ENCODE results near the gene PROZ. TPM values are rescaled to one million over a fixed set of nuclear protein-coding genes. Genes with fewer than 3 reads are reported as not detected.
"Not testable (repeated sequence)": the region's sequence is repeated elsewhere in the genome, so short reads cannot be mapped to it uniquely, and the experiment has no call there.

The PROZ gene
- total RNA-seq = not detected

GRCh38 chr13:113157929-113158747 lies at the start of gene PROZ:
TSS of gene PROZ (plus strand) at chr13:113158648. CDS start at chr13:113158661, 13 bp downstream.
- DNase-seq (ENCODE audit: low spot score in 2 of 2) (no peak), FAIRE-seq (no peak)

DNA sequence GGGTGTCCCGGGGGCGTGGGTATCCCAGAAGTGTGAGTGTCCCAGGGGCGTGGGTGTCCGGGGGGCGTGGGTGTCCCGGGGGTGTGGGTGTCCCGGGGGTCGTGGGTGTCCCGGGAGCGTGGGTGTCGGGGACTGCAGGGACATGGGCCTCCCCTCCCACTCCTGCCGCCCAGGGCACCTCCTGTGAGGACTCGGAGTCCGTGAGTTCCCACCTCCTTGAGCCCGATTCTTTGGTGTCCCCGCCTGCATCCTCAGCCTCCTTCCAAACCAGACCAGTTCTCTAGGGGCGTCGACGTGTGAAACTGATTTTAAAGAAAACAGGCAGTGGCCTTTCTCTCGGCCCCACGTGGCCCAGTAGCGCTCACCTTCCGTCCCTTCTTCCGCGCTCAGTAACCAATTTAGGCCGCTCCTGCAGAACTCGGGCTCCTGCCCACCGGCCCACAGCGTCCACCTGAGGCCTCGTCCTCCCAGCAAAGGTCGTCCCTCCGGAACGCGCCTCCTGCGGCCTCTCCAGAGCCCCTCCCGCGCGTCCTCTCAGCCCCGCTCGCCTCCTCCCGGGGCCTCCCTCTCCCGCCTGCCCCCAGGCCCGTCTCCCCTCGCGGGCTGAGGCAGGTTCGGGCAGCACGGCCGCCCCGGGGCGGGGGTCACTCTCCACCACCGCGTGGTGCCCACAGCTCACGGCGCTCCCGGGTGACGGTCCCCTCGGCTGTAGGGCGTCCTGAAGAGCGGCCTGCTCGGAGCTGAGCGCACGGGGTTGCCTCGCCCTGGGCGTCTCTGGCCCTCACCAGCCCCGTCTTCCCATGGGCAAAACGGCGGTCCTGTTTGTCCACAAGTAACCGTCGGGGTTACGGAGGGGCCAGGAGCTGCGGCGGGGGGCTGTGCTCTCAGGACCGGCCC lies 49.0 kb upstream of the PROZ start:
- no peak for DNase-seq (ENCODE audit: low spot score in 2 of 2)
- no peak for FAIRE-seq

DNA sequence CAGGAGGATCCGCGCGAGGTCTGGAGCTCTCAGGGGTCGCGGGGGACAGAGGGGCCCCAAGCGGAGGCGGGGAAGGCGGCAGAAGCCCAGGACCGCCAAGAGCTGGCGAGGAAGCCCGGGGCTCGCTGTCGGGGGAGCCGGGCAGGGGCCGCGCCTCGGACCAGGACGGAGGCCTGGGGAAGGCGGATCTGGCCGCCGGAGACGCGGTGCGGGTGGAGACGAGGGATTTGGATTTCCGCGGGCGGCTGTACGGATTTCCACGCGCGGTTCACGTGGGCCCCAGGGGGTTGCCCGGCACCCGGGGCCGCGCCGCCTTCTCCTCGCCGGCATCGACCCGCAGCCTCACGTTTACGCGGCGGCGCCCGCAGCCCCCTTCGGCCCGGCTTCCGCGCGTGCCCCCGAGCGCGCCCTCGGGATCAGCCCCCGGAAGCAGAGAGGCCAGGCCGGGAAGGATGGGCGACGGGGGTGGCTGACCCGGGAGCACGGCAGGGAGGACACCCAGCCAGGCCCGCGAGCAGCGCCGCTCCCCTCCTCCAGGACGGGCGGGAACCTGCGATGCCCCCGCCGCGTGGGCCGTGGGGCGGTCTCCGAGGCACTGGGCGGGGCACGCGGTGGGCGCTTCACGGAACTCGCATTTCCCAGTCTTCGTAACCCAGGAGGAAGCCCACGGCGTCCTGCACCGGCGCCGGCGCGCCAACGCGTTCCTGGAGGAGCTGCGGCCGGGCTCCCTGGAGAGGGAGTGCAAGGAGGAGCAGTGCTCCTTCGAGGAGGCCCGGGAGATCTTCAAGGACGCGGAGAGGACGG lies 48.2 kb upstream of the PROZ start:
- no peak for FAIRE-seq
- DNase-seq (ENCODE audit: low spot score in 2 of 2) = no peak

- no peak for DNase-seq (ENCODE audit: low spot score in 2 of 2)
Measured at GRCh38 chr13:113110852-113111315, 47.6 kb upstream of the PROZ start.

DNA sequence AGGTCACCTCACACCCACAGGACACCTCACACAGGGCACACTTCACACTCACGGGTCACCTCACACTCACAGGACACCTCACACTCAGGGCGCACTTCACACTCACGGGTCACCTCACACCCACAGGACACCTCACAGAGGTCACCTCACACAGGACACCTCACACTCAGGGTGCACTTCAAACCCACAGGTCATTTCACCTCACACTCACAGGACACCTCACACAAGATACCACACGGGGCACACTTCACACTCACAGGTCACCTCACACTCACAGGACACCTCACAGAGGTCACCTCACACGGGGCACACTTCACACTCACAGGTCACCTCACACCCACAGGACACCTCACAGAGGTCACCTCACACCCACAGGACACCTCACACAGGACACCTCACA lies 46.6 kb upstream of the PROZ start:
- not testable (repeated sequence) for DNase-seq (ENCODE audit: low spot score in 2 of 2); FAIRE-seq

More at GRCh38 chr13:113110852-113111315, 47.6 kb upstream of the PROZ start:
- no peak for FAIRE-seq

- DNase-seq (ENCODE audit: low spot score in 2 of 2); FAIRE-seq: not testable (repeated sequence)
Measured at GRCh38 chr13:113112475-113112874, 46.0 kb upstream of the PROZ start.

GRCh38 chr13:113112893-113113845 lies 45.3 kb upstream of the PROZ start:
- DNase-seq (ENCODE audit: low spot score in 2 of 2) = no peak
- FAIRE-seq = no peak

- FAIRE-seq (no peak), DNase-seq (ENCODE audit: low spot score in 2 of 2) (no peak)
Measured at GRCh38 chr13:113113846-113114271, 44.6 kb upstream of the PROZ start.

- FAIRE-seq = no peak
- DNase-seq (ENCODE audit: low spot score in 2 of 2) = no peak
Measured at GRCh38 chr13:113114511-113115362, 43.7 kb upstream of the PROZ start.

DNA sequence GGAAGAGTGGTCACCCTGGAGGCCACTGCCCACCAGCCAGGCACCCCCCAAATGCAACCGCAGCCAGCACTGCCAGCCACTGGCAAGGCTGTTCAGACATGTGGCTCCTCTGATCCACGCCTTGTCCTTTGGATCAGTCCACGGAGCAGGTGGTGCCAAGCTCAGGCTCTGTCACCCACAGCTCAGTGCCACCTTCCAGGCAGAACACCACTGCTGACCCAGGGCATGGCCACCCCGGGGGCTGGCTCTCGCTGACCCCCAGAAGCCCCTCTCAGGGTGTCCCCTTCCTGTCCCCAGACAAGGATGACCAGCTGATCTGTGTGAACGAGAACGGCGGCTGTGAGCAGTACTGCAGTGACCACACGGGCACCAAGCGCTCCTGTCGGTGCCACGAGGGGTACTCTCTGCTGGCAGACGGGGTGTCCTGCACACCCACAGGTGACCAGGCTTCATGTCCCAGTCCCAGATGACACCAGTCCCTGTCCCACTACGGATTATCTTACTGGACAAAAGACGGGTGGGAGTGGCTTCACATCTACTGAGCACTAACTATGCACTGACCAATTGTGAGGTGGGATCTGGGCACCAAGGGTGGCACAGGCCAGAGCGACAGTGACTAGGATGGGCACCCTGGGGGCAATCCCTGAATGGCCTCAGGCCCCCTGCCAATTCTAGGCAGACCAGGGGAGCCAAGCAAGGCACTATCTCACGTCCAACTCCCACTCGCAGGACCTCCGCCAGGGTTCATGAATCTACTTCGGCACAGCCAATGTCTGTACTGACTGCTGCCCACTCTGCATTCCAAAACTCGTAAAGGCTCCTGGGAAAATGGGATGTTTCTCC lies 42.9 kb upstream of the PROZ start:
- no peak for DNase-seq (ENCODE audit: low spot score in 2 of 2)
- no peak for FAIRE-seq

DNA sequence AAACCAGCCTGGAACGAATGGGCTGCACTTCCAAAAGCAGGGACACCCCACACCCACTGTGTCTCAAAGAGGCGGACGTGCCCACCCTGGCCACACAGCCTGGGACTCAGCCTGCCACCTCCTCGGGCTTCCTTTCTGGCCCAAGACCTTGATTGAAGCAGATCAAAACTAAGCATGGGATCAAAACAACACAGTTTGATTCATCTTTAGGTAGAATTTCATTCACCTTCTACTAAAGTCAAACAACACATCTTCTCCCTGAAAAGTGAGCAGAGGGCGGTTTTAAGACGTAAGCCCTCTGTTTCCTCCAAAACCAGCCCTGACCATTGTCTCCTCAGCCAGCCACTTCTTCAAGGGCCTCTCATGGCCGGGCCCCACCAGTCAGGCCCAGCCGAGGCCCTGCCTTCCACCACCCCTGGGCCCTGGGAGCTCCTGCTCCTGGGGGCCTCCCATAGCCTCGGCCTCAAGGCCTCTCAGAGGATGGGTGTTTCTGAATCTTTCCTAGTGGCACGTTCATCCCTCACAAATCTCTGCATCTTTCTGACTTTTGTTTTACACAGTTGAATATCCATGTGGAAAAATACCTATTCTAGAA lies 42.1 kb upstream of the PROZ start:
- DNase-seq (ENCODE audit: low spot score in 2 of 2) (no peak), FAIRE-seq (no peak)

- no peak for FAIRE-seq
Measured at GRCh38 chr13:113116871-113117271, 41.6 kb upstream of the PROZ start.

DNA sequence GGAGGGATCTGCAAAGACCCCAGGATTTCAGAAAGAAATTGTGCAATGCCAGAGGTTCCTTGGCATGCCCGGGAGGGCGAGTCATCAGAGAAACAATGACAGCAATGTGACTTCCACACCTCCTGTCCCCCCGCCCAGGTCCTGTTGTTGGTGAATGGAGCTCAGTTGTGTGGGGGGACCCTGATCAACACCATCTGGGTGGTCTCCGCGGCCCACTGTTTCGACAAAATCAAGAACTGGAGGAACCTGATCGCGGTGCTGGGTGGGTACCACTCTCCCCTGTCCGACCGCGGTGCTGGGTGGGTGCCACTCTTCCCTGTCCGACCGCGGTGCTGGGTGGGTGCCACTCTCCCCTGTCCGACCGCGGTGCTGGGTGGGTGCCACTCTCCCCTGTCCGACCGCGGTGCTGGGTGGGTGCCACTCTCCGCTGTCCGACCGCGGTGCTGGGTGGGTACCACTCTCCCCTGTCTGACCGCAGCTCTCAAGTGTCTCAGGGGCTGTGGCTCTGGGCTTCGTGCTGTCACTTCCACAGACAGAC lies 41.0 kb upstream of the PROZ start:
- DNase-seq (ENCODE audit: low spot score in 2 of 2) (no peak), FAIRE-seq (no peak)

More at GRCh38 chr13:113116871-113117271, 41.6 kb upstream of the PROZ start:
- no peak for DNase-seq (ENCODE audit: low spot score in 2 of 2)

DNA sequence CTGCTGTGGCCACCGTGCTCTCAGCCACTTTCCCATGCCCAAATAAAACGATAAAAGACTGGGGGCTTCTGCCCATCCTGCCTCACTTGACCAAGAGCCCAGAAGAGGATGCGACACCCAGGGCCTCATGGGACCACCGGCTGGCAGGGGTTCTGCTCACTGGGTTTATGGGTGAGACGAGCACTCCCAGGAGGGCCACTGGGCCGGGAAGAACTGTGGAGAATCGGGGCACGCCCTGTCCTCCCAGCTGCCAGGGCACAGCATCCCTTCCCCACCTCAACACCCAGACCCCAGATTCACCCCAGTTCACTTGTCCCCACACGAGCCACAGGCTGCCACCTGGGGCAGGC lies 40.6 kb upstream of the PROZ start:
- FAIRE-seq = no peak
- no peak for DNase-seq (ENCODE audit: low spot score in 2 of 2)

DNA sequence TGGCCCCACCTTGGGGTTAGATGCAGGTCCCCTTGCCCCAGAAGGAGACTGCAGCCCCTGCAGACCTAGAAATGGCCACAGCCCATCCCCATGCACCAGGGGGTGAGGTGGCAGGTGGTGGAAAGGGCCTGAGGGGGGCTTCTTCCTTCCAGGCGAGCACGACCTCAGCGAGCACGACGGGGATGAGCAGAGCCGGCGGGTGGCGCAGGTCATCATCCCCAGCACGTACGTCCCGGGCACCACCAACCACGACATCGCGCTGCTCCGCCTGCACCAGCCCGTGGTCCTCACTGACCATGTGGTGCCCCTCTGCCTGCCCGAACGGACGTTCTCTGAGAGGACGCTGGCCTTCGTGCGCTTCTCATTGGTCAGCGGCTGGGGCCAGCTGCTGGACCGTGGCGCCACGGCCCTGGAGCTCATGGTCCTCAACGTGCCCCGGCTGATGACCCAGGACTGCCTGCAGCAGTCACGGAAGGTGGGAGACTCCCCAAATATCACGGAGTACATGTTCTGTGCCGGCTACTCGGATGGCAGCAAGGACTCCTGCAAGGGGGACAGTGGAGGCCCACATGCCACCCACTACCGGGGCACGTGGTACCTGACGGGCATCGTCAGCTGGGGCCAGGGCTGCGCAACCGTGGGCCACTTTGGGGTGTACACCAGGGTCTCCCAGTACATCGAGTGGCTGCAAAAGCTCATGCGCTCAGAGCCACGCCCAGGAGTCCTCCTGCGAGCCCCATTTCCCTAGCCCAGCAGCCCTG lies 40.0 kb upstream of the PROZ start:
- FAIRE-seq (no peak), DNase-seq (ENCODE audit: low spot score in 2 of 2) (no peak)
